GDM1 (cell line): Measurements from ENCODE around the gene ZNRF3.
"Not testable (repeated sequence)": the region's sequence is repeated elsewhere in the genome, so short reads cannot be mapped to it uniquely, and the experiment has no call there.

Experiments
- DNase-seq: peaks from one replicate; lab custom pipeline; 2025; lab: John Stamatoyannopoulos, UW

ZNRF3 gene

GRCh38 chr22:28884747-28885350 is 1.5 kb downstream of the ZNRF3 start:
- DNase-seq, result no peak

- DNase-seq, result no peak
These were observed 2.6 kb downstream of the ZNRF3 start for GRCh38 chr22:28885939-28886338.

GRCh38 chr22:28886679-28887078 is 3.3 kb downstream of the ZNRF3 start:
- not testable (repeated sequence) for DNase-seq

- no peak for DNase-seq
These were observed 4.5 kb downstream of the ZNRF3 start for GRCh38 chr22:28887725-28888459.

DNA sequence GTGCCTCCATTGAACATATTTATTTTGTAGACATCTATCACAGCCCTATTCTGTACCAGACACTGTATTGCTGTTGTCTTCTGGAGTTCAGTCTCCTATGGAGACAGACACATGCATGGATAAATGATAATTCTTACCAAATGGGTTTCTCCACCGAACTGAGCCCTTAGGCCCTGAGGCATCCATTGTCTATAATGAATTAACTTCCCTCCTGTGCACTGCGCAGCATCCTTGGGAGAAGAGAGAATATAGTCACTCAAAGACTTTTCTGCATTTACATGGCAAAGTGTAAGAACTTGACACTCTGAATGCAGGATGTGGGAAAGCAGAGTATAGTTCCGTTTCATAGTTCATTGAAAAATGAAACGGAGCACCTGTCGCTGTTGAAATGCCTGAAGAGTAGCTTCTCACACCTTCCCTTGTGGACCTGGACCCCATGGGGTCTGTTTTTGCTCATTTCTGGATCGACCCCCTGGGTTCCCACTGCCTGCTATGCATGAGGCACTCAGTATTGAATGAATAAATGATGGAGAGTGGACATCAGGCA is 6.2 kb downstream of the ZNRF3 start:
- no peak for DNase-seq

DNA sequence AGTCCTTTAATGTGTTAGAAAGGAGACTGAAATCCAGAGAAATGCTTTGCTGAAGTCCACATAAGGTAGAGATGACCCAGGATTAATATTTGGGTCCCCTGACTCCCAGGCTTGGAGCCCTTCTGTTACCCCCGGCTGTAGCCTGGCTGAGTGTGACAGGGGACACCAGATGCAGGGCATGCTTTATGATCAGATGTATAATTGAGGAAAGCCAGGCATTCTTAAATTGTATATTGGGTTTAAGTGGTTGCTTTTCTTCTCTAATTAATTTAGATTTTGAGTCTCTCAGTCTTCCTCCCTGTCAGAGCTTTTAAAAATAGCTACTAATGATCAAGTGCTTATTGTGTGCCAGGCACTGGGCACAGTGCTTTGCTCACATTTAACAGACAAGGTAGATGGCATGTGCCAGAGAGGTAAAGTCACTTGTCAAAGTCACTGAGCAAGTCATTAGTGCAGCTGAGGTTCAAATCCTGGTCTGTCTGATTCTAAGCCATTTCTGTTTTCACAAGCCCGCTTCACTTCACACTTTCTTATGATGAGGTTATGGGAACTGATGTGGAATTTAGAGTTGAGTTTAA is 7.9 kb downstream of the ZNRF3 start:
- DNase-seq, result no peak

- no peak for DNase-seq
These were observed 8.9 kb downstream of the ZNRF3 start for GRCh38 chr22:28892175-28892731.

- DNase-seq, result no peak
These were observed 10.4 kb downstream of the ZNRF3 start for GRCh38 chr22:28893810-28894209.

DNA sequence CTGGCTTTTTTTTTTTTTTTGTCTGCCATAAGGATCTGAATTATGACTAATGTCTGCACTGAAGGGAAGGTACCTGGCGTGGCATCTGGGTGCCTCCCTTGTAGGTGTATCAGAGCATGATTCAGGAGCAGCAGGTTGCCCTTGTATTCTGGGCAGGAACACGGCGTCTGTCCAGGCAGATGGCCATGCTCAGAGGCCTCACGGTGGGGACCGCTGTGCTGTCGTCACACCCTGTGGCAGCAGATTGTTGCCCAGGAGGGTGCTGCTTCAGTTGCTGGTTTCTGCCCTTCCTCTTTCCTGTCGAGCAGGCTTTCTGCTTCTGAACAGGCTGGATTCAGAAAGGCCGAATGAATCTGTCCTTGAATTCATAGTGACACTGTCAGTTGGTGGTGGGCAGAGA is 11.0 kb downstream of the ZNRF3 start:
- DNase-seq, result peak; percentile 53

- DNase-seq, result no peak
These were observed 11.4 kb downstream of the ZNRF3 start for GRCh38 chr22:28894807-28895206.

DNA sequence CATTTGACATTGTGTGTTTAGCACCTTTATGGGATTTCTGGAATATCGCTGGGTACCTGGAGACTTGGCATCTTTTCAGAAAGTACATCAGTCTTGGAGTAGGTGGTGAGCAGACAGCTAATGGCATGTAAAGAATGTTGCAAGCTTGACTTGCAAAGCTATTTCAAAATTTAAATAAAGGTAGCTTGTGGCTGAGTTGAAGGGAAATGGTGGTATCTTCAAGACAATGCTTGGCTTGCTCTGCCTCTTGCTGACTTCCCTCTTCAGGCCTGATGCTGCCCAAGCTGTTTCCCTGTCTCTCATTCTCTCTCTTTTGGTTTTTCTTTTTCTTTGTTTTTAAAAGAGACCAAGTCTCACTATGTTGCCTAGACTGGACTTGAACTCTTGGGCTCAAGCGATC is 13.2 kb downstream of the ZNRF3 start:
- DNase-seq, result peak; percentile 25

GRCh38 chr22:28898233-28898629 is 14.9 kb downstream of the ZNRF3 start:
- no peak for DNase-seq

DNA sequence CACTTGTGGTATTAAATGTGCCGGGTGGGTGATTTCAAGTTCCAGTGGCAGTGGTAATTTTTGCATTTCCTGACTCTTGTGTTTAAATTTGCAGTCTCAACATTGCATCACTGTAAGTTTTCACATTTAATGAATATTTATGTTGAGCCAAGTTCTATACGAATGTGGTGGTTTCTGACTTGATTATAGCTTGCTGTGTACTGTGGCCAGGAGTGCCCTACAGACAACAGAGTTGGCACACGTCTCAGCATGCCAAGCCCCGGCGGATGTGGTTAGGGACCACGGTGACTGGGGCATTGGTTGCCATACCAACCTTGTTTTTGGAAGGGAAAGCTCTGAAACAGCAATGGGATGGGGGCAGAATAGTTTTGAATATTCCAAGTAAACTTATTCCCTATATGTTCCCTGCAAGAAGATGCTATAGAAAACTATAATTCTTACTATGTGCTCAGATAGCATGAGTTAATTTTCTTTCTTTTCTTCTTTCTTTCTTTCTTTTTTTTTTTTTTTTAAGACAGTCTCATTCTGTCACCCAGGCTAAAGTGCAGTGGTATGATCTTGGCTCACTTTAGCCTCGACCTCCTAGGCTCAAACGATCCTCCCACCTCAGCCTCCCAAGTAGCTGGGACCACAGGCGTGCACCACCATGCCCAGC is 16.0 kb downstream of the ZNRF3 start:
- DNase-seq, result peak; percentile 74

DNA sequence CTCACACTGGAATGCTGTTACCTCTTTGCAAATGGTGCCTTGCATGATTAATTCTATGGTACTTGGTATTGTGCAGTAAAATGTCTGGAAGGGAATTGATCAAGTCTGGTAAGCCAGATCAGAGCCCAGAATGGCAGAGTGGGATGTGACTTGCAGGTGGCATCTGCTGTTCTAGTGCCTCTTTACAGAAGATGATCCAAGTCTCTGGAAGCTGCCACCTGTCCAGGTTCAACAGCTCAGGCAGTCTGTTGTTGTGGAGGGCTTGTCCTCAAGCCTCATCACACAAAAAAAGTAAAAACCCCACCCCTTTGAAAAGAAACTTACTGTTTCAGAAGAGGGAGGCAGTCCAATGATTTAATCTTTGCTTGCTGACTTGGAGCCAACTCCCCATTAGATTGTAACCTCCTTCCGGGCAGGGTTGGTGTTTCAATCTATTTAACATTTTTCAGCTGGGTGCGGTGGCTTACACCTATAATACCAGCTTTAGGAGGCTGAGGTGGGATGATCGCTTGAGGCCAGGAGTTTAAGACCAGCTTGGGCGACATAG is 17.1 kb downstream of the ZNRF3 start:
- DNase-seq, result no peak

DNA sequence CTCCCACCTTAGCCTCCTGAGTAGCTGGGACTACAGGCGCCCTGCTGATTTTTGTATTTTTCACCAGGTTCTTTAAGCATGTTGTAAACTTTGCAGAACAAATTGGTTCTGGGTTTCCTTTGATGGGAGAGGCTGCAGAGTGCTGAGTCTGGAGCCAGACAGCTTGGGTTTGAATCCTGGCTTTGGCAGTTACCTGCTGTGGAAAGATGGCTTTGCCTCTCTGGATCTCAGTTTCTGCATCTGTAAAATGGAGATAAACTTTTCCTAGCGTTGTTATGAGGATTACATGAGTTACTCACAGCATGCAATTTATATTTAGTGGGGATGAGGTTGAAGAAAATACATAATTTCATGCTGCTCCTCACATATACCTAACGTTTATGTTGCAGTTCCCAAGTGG is 19.1 kb downstream of the ZNRF3 start:
- no peak for DNase-seq

DNA sequence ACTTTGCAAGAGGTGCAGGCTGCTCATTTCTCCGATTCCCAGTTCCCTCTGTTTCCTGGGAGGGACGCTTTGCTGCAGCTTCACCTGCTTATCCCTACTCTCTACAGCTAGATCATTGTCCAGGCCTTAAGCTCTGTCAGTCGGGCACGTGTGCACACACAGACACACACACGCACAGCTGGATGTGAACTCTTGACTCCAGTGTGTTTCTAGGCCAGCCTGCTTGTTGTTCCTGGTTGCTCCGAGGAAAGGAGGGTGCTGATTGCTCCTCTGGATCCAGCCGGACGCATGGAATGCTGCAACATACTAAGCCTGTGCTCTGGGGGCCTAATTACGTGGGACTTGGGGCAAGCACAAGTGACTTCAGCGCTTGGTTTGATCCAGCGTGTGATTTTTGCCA is 19.7 kb downstream of the ZNRF3 start:
- DNase-seq, result no peak

DNA sequence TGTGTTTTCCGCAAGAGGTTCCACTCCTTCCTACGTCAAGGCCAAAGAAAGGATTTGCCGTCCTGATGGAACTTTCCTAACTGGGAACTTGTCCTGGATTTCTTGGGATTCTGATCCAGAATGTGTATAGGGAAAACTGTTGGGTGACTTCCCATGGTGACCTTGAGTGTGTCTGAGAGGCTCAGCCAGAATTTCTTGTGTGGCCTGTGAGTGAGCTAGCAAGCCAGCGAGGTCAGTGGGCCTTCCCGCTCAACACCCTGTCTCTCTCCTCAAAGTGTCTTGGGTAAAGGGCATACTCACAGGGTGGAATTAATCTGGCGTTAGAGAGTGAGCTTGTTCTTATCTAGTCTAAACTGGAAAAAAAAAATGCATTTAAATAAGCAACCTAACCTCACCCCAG is 20.4 kb downstream of the ZNRF3 start:
- no peak for DNase-seq

DNA sequence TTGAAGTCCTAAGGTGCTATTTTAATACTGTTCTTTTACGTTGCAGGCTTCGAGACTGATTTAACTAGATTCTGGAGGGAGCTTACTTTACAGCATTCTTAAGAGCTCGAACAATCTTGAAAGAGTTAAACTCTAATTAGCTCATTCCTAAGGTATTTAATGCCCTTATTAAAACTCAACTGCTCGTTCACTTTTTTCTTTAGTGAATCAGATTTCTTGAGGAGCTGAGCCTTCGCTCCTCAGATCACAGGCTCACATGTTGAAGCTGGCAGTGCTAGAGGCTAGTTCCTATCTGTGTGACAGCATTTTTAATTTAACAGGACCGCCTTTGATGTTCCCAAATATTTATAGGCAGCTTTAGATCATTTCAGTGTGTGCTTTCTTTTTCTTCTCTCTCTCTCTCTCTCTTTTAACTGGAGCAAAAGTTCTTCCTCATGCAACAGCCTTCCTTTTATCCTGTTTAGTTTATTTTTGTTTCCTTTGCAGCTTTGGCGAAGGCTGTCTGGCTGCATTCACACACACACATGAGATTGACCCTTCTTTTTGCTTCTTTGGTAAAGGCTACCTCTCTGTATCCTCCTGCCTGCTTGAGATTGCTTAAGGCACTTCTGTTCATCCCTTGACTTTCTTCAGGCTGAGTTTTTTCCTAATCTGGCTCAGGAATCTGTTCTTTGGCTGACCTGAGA is 21.0 kb downstream of the ZNRF3 start:
- no peak for DNase-seq

DNA sequence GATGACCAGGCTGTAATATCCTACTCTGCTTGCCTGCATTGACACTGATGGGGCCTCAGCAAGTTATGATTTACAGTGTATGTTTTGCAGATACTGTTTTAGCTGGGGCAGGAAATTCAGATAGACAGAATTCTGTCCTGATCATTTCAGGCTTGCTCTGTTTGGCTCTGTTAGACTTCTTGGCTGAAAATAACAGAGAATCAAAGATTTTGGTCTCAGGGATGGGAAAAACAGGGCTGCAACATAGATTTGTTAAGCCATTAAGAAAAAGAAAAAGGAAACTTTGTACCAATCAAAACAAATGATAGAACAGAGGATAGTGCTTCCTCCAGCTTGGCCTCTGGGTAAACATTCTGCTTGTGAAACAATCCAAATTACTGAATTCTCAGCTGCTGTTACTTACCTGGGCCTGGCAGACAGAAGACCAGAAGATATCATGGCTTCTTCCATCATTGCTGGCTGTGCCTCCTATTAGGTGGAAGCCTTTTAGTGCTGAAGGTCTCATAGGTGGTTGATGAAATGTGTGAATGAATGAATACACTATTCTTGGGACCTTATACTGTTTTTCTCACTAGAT is 22.0 kb downstream of the ZNRF3 start:
- no peak for DNase-seq

GRCh38 chr22:28906312-28906711 is 22.9 kb downstream of the ZNRF3 start:
- no peak for DNase-seq

- DNase-seq, result no peak
These were observed 24.1 kb downstream of the ZNRF3 start for GRCh38 chr22:28907311-28908008.
